ENCODE results near the gene PSEN1.
"Not testable (repeated sequence)": the region's sequence is repeated elsewhere in the genome, so short reads cannot be mapped to it uniquely, and the experiment has no call there.

The PSEN1 gene

DNA sequence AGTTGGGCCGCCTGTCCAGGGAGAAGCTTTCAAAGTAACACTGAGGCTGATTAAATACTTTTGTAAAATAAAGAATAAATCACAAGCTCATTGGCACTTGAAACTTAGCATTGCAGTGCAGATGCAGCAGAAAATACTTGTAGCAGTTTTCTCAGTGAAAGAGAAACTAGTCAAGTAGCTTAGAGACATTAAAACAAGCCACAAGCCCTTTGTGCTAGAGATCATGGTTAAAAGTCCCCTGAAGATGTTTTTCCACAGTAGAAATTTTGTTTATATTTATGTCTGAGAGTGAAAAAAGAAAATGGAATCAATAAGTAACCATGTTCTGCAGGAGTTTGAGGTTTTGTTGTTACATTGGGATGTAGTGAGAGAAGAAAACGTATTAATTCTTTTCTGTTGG lies 5.9 kb downstream of the PSEN1 start:
- Histone ChIP-seq H3K4me1 (ENCODE audit: insufficient read depth, low read length) (no peaks in the 10 kb centered on the region), H3K9me3 (ENCODE audit: control insufficient read depth, insufficient read depth, low read length) (no peaks in the 10 kb centered on the region), H3K36me3 (ENCODE audit: insufficient read depth, low read length) (0 out of 2 replicates have a peak, but pooled peaks cover 1% of the 10 kb centered on the region), H3K9ac (ENCODE audit: low read depth, low read length) (no peak overlapping the region)

GRCh38 chr14:73143003-73143402 lies 6.7 kb downstream of the PSEN1 start:
- no peak overlapping the region for H3K9ac ChIP-seq (ENCODE audit: low read depth, low read length)

GRCh38 chr14:73143617-73144016 lies 7.3 kb downstream of the PSEN1 start:
- no peak overlapping the region for H3K9ac ChIP-seq (ENCODE audit: low read depth, low read length)
- no peaks in the 10 kb centered on the region for H3K4me1 ChIP-seq (ENCODE audit: insufficient read depth, low read length)
- H3K9me3 ChIP-seq (ENCODE audit: control insufficient read depth, insufficient read depth, low read length): no peaks in the 10 kb centered on the region
- H3K36me3 ChIP-seq (ENCODE audit: insufficient read depth, low read length): peaks cover 10% of the 10 kb centered on the region

More at GRCh38 chr14:73143003-73143402, 6.7 kb downstream of the PSEN1 start:
- Histone ChIP-seq H3K4me1 (ENCODE audit: insufficient read depth, low read length) (no peaks in the 10 kb centered on the region), H3K9me3 (ENCODE audit: control insufficient read depth, insufficient read depth, low read length) (no peaks in the 10 kb centered on the region), H3K36me3 (ENCODE audit: insufficient read depth, low read length) (peaks cover 6% of the 10 kb centered on the region)

DNA sequence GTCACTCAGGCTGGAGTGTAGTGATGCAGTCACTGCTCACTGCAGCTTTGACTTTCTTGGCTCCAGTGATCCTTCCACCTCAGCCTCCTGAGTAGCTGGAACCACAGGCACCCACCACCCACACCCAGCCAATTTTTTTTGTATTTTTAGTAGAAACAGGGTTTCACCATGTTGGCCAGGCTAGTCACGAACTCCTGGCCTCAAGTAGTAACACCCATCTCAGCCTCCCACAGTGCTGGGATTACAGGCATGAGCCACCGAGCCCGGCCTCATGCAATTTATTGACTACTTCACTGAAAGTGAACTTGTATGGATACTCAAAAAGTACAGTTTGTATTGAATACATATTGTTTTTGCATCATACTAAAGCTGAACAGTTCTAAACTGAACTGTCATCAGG lies 9.1 kb downstream of the PSEN1 start:
- no peaks in the 10 kb centered on the region for H3K9me3 ChIP-seq (ENCODE audit: control insufficient read depth, insufficient read depth, low read length)
- no peak overlapping the region for H3K9ac ChIP-seq (ENCODE audit: low read depth, low read length)
- peaks cover 10% of the 10 kb centered on the region for H3K36me3 ChIP-seq (ENCODE audit: insufficient read depth, low read length)
- no peaks in the 10 kb centered on the region for H3K4me1 ChIP-seq (ENCODE audit: insufficient read depth, low read length)

- H3K36me3 ChIP-seq (ENCODE audit: insufficient read depth, low read length): peaks cover 10% of the 10 kb centered on the region
Observed at GRCh38 chr14:73146111-73146510, 9.8 kb downstream of the PSEN1 start.

DNA sequence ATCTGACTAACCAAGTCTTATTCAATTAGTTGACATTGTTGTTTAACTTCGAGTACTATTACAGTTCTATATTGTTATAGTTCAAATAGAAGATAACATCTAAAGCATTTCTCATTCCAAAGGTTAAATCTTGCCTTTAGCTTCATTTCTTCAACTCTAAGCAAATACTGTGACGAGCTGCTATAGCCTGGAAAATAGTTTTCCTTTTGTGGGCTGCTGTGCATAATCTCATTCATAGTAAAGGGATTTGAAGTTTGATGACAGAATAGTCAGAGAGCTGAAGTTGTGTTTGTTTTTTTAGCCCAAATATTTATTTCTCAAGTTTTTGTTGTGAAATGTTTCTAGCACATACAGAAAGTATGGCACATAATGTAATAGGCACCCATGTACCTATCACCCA lies 13.4 kb downstream of the PSEN1 start:
- H3K36me3 ChIP-seq (ENCODE audit: insufficient read depth, low read length): peaks cover 10% of the 10 kb centered on the region
- no peaks in the 10 kb centered on the region for H3K4me1 ChIP-seq (ENCODE audit: insufficient read depth, low read length)
- H3K9ac ChIP-seq (ENCODE audit: low read depth, low read length): no peak overlapping the region
- H3K9me3 ChIP-seq (ENCODE audit: control insufficient read depth, insufficient read depth, low read length): no peaks in the 10 kb centered on the region

More at GRCh38 chr14:73146111-73146510, 9.8 kb downstream of the PSEN1 start:
- Histone ChIP-seq H3K4me1 (ENCODE audit: insufficient read depth, low read length) (no peaks in the 10 kb centered on the region), H3K9ac (ENCODE audit: low read depth, low read length) (no peak overlapping the region), H3K9me3 (ENCODE audit: control insufficient read depth, insufficient read depth, low read length) (no peaks in the 10 kb centered on the region)

DNA sequence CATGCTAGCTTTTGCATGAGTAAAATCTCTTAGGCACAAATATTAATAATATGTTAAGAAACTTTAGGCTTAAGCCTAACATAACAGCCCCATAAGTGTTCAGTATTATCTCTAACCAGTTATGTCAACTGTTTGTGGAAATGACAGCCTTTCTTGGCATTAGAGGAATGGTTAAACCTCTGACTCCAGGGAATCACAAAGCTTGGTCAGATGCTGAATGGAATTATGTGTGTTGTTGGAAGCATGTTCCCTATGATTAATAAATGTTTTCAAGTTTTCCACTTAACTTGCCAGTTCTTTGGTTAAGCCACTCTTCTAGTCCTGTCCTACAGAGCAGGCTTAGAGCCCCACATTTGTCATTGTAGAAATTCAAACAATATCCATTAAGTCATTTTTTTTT lies 17.0 kb downstream of the PSEN1 start:
- Histone ChIP-seq H3K4me1 (ENCODE audit: insufficient read depth, low read length) (no peaks in the 10 kb centered on the region), H3K9me3 (ENCODE audit: control insufficient read depth, insufficient read depth, low read length) (no peaks in the 10 kb centered on the region), H3K36me3 (ENCODE audit: insufficient read depth, low read length) (peaks cover 1% of the 10 kb centered on the region; the same call in 1 of the 2 replicates), H3K9ac (ENCODE audit: low read depth, low read length) (no peak overlapping the region)

- Histone ChIP-seq H3K4me1 (ENCODE audit: insufficient read depth, low read length) (no peaks in the 10 kb centered on the region), H3K9me3 (ENCODE audit: control insufficient read depth, insufficient read depth, low read length) (no peaks in the 10 kb centered on the region), H3K36me3 (ENCODE audit: insufficient read depth, low read length) (no peaks in the 10 kb centered on the region; the same call in 1 of the 2 replicates), H3K9ac (ENCODE audit: low read depth, low read length) (no peak overlapping the region)
Observed at GRCh38 chr14:73162251-73162650, 25.9 kb downstream of the PSEN1 start.

GRCh38 chr14:73166399-73166798 lies 30.1 kb downstream of the PSEN1 start:
- Histone ChIP-seq H3K4me1 (ENCODE audit: insufficient read depth, low read length) (peaks cover 16% of the 10 kb centered on the region), H3K36me3 (ENCODE audit: insufficient read depth, low read length) (peaks cover 4% of the 10 kb centered on the region), H3K9me3 (ENCODE audit: control insufficient read depth, insufficient read depth, low read length) (no peaks in the 10 kb centered on the region), H3K9ac (ENCODE audit: low read depth, low read length) (no peak overlapping the region)

DNA sequence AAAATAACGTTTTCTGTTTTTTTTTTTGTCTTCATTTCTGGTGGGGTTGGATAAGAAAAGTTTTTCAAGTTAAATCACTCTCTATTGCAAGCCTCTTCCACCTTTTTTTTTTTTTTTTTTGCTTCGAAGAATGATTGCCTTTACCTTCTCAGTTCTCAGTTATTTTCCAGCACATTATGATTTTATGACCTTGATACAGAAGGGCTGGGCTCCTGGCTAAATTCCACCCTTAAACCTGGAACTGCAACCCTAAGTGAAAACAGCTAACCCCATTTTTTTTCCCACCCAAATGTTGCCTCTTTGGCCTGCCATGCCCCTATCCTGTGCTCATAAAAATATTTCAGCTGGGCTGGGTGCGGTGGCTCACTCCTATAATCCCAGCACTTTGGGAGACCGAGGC lies 31.4 kb downstream of the PSEN1 start:
- Histone ChIP-seq H3K9me3 (ENCODE audit: control insufficient read depth, insufficient read depth, low read length) (no peaks in the 10 kb centered on the region), H3K36me3 (ENCODE audit: insufficient read depth, low read length) (peaks cover 7% of the 10 kb centered on the region), H3K9ac (ENCODE audit: low read depth, low read length) (no peak overlapping the region), H3K4me1 (ENCODE audit: insufficient read depth, low read length) (peaks cover 16% of the 10 kb centered on the region)

GRCh38 chr14:73168274-73168673 lies 32.0 kb downstream of the PSEN1 start:
- Histone ChIP-seq H3K9me3 (ENCODE audit: control insufficient read depth, insufficient read depth, low read length) (no peaks in the 10 kb centered on the region), H3K9ac (ENCODE audit: low read depth, low read length) (no peak overlapping the region), H3K4me1 (ENCODE audit: insufficient read depth, low read length) (peaks cover 16% of the 10 kb centered on the region), H3K36me3 (ENCODE audit: insufficient read depth, low read length) (peaks cover 7% of the 10 kb centered on the region)

- Histone ChIP-seq H3K36me3 (ENCODE audit: insufficient read depth, low read length) (peaks cover 10% of the 10 kb centered on the region), H3K9me3 (ENCODE audit: control insufficient read depth, insufficient read depth, low read length) (no peaks in the 10 kb centered on the region), H3K9ac (ENCODE audit: low read depth, low read length) (no peak overlapping the region), H3K4me1 (ENCODE audit: insufficient read depth, low read length) (peaks cover 16% of the 10 kb centered on the region)
Observed at GRCh38 chr14:73168691-73169090, 32.4 kb downstream of the PSEN1 start.

- not testable (repeated sequence) for H3K9ac ChIP-seq (ENCODE audit: low read depth, low read length); H3K9me3 ChIP-seq (ENCODE audit: control insufficient read depth, insufficient read depth, low read length)
- H3K36me3 ChIP-seq (ENCODE audit: insufficient read depth, low read length): peaks cover 18% of the 10 kb centered on the region
- H3K4me1 ChIP-seq (ENCODE audit: insufficient read depth, low read length): peaks cover 16% of the 10 kb centered on the region
Observed at GRCh38 chr14:73169855-73170254, 33.5 kb downstream of the PSEN1 start.

DNA sequence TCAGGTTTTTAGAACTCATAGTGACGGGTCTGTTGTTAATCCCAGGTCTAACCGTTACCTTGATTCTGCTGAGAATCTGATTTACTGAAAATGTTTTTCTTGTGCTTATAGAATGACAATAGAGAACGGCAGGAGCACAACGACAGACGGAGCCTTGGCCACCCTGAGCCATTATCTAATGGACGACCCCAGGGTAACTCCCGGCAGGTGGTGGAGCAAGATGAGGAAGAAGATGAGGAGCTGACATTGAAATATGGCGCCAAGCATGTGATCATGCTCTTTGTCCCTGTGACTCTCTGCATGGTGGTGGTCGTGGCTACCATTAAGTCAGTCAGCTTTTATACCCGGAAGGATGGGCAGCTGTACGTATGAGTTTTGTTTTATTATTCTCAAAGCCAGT lies 34.4 kb downstream of the PSEN1 start:
- no peak overlapping the region for H3K9ac ChIP-seq (ENCODE audit: low read depth, low read length)
- no peaks in the 10 kb centered on the region for H3K9me3 ChIP-seq (ENCODE audit: control insufficient read depth, insufficient read depth, low read length)
- H3K4me1 ChIP-seq (ENCODE audit: insufficient read depth, low read length): peaks cover 16% of the 10 kb centered on the region
- peaks cover 18% of the 10 kb centered on the region for H3K36me3 ChIP-seq (ENCODE audit: insufficient read depth, low read length)

DNA sequence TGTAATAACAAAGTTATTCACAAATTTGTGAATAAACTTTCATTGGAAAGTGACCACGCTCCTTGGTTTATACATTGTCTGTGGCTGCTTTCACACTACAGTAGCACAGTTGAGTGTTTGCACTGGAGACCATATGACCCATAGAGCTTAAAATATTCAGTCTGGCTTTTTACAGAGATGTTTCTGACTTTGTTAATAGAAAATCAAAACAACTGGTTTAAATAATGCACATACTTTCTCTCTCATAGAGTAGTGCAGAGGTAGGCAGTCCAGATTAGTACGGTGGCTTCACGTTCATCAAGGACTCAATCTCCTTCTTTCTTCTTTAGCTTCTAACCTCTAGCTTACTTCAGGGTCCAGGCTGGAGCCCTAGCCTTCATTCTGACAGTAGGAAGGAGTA lies 36.2 kb downstream of the PSEN1 start:
- Histone ChIP-seq H3K36me3 (ENCODE audit: insufficient read depth, low read length) (peaks cover 27% of the 10 kb centered on the region), H3K9me3 (ENCODE audit: control insufficient read depth, insufficient read depth, low read length) (no peaks in the 10 kb centered on the region)

More for the DNA sequence above, 36.2 kb downstream of the PSEN1 start:
- H3K9ac ChIP-seq (ENCODE audit: low read depth, low read length): no peak overlapping the region
- peaks cover 16% of the 10 kb centered on the region for H3K4me1 ChIP-seq (ENCODE audit: insufficient read depth, low read length)
